ENCODE data around the gene TAX1BP3.

GRCh38 chr17:3643889-3644349, 24.5 kb downstream of the TAX1BP3 start:
- TF ChIP-seq MAX (IDR thresholded peaks at IDR 0.05) (no peak), FOXM1 (IDR thresholded peaks at IDR 0.05; ENCODE audit: borderline replicate concordance, low read depth) (no peak), YY1 (IDR thresholded peaks at IDR 0.05; ENCODE audit: low read depth) (no peak), EP300 (IDR thresholded peaks at IDR 0.05; ENCODE audit: borderline replicate concordance) (no peak), RAD21 (IDR thresholded peaks at IDR 0.05; ENCODE audit: low read depth) (no peak)
